CD4-positive, alpha-beta T cell (primary cell): ENCODE results near the gene PBX1. TPM values are rescaled to one million over a fixed set of nuclear protein-coding genes. Genes with fewer than 3 reads are reported as not detected.

Source experiments
- ATAC-seq: fragments of 200-7000 bp; cut with Tn5 transposase; one replicate; pipeline ENCODE4 v1.10.0; 2022; ENCODE audit warnings: mild to moderate bottlenecking; ENCODE audit not compliant: poor library complexity
- CTCF ChIA-PET: fragments of 350-600 bp; sonication (Branson Sonifier 250); formaldehyde crosslinking; loops from one replicate; lab custom pipeline; 2021; ENCODE audit warnings: antibody characterized with exemption, inconsistent platforms; lab: Charles Lee
- POLR2A ChIA-PET: fragments of 350-600 bp; sonication (Branson Sonifier 250); formaldehyde crosslinking; loops from one replicate; lab custom pipeline; 2021; ENCODE audit warnings: antibody characterized with exemption, inconsistent platforms; lab: Charles Lee
- DNase-seq, 14 experiments: peaks; one replicate each; pipeline ENCODE4 v3.0.0-alpha.2; 2013 to 2020; ENCODE audit warnings: mixed read lengths in 2 of 14
- H3K27ac ChIP-seq, 2 donors: one replicate each; pipeline versions ENCODE4 v1.5.1 to v1.7.0; 2013; ENCODE audit warnings: low read length in 2 of 2, low read depth in 1 of 2, mild to moderate bottlenecking in 1 of 2
- H3K27me3 ChIP-seq, 2 experiments: 1 replicate in 1 of 2; 2 replicates in 1 of 2; pipeline versions ENCODE4 v1.6.1 to v1.7.0; 2013; ENCODE audit warnings: low read length in 2 of 2, control low read depth in 1 of 2, mild to moderate bottlenecking in 1 of 2, moderate library complexity in 1 of 2; ENCODE audit not compliant: insufficient read depth in 2 of 2, control insufficient read depth in 1 of 2
- H3K36me3 ChIP-seq: one replicate; pipeline ENCODE4 v1.6.1; 2013; ENCODE audit warnings: low read length, control low read depth; ENCODE audit not compliant: insufficient read depth
- H3K4me1 ChIP-seq: one replicate; pipeline ENCODE4 v1.6.1; 2013; ENCODE audit warnings: low read length, control low read depth; ENCODE audit not compliant: insufficient read depth
- H3K4me3 ChIP-seq: one replicate; pipeline ENCODE4 v1.5.1; 2013; ENCODE audit warnings: mild to moderate bottlenecking, low read length, moderate library complexity
- H3K9me3 ChIP-seq, 2 experiments: 1 replicate in 1 of 2; 2 replicates in 1 of 2; pipeline versions ENCODE4 v1.6.1 to v1.7.0; 2013; ENCODE audit warnings: low read length in 2 of 2, mild to moderate bottlenecking in 2 of 2, control low read depth in 1 of 2, moderate library complexity in 1 of 2; ENCODE audit not compliant: control insufficient read depth in 1 of 2, insufficient read depth in 1 of 2
- H3K27ac Mint-ChIP-seq: one replicate; pipeline ENCODE4 v1.8.0; 2020; ENCODE audit warnings: mixed read lengths
- H3K27me3 Mint-ChIP-seq: one replicate; pipeline ENCODE4 v1.8.0; 2021; ENCODE audit warnings: mixed read lengths
- H3K36me3 Mint-ChIP-seq: one replicate; pipeline ENCODE4 v1.8.0; 2021; ENCODE audit warnings: low read depth, mixed read lengths
- H3K4me1 Mint-ChIP-seq: one replicate; pipeline ENCODE4 v1.8.0; 2021; ENCODE audit warnings: low read depth, mixed read lengths
- H3K4me3 Mint-ChIP-seq: one replicate; pipeline ENCODE4 v1.8.0; 2020; ENCODE audit warnings: mild to moderate bottlenecking, mixed read lengths
- H3K9me3 Mint-ChIP-seq: one replicate; pipeline ENCODE4 v1.8.0; 2020; ENCODE audit warnings: mixed read lengths
- intact Hi-C, 2 experiments: fragments of 100-400 bp; cut with DNase I in 1 of 2; cut with micrococcal nuclease in 1 of 2; formaldehyde crosslinking; loops; one replicate each; pipeline versions ENCODE4 v1.15.1 to v1.9.0; 2023 to 2025; cut with DNase I, micrococcal nuclease
- total RNA-seq, 174 experiments: library from RNA in 2 of 174; stranded (reverse) in 2 of 174; gene quantifications; one replicate each; pipeline ENCODE4 v1.2.3 and lab custom pipeline; 2021 to 2026
- TF ChIP-seq, protein P1 (sequence below): fragments of 200-600 bp; IDR thresholded peaks from one replicate; pipeline ENCODE4 v1.8.0; 2022; ENCODE audit warnings: antibody characterized with exemption, mild to moderate bottlenecking

Gene PBX1
- total RNA-seq, 2 experiments from 2014 or later, result 0.64 to 0.96 TPM

DNA sequence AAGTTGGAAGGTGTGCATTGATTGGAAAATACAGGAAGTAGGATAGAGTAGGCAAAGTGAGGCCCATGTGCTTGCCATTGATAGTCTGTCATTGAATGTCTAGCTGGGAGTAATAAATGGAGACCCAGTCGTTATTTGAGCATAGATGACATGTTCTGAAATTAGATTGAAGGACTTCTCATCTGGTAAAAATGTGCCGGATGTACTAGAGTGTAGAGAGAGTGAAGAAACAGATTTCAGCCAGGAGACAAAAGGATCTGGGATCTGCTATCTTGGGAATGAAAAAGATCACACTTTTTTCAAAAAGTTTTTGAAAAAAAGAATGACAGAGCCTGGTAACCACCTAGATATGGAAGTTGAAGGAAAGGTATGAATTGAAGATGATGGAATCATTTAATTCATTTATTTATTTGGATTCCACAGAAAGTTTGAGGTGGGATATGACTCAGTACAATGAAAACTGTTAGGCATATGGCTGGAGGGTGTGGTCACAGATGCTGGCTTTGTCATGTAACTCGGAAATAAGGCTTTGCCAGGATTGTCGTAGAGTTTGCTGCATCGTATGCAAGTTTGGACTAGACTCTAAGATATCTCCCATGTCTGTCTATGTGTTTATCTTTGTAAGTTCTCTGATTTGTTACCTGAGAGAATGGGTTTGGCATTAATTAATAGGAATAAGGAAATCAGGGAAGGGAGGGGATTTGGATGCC is 137.1 kb downstream of the PBX1 start:
- no peak overlapping the region for H3K4me3 ChIP-seq
- DNase-seq, result no peak
- Mint-ChIP-seq H3K36me3 (no peaks in the 10 kb centered on the region), H3K27me3 (no peaks in the 10 kb centered on the region), H3K4me3 (no peak overlapping the region), H3K4me1 (no peaks in the 10 kb centered on the region), H3K27ac (no peak overlapping the region), H3K9me3 (no peaks in the 10 kb centered on the region)
- H3K9me3 ChIP-seq, result no peaks in the 10 kb centered on the region
- intact Hi-C loops, result no loop called here
- ATAC-seq, result no peak
- no peak overlapping the region for H3K27ac ChIP-seq
- ChIA-PET POLR2A (no interaction called here), CTCF (no interaction called here)
- no peaks in the 10 kb centered on the region for H3K27me3 ChIP-seq
- no peaks in the 10 kb centered on the region for H3K36me3 ChIP-seq
- TF ChIP-seq, protein P1, sequence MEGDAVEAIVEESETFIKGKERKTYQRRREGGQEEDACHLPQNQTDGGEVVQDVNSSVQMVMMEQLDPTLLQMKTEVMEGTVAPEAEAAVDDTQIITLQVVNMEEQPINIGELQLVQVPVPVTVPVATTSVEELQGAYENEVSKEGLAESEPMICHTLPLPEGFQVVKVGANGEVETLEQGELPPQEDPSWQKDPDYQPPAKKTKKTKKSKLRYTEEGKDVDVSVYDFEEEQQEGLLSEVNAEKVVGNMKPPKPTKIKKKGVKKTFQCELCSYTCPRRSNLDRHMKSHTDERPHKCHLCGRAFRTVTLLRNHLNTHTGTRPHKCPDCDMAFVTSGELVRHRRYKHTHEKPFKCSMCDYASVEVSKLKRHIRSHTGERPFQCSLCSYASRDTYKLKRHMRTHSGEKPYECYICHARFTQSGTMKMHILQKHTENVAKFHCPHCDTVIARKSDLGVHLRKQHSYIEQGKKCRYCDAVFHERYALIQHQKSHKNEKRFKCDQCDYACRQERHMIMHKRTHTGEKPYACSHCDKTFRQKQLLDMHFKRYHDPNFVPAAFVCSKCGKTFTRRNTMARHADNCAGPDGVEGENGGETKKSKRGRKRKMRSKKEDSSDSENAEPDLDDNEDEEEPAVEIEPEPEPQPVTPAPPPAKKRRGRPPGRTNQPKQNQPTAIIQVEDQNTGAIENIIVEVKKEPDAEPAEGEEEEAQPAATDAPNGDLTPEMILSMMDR, result no peak
- H3K4me1 ChIP-seq, result no peaks in the 10 kb centered on the region

- H3K27ac Mint-ChIP-seq, result no peak overlapping the region
These were observed 141.0 kb downstream of the PBX1 start for GRCh38 chr1:164699815-164700491.

DNA sequence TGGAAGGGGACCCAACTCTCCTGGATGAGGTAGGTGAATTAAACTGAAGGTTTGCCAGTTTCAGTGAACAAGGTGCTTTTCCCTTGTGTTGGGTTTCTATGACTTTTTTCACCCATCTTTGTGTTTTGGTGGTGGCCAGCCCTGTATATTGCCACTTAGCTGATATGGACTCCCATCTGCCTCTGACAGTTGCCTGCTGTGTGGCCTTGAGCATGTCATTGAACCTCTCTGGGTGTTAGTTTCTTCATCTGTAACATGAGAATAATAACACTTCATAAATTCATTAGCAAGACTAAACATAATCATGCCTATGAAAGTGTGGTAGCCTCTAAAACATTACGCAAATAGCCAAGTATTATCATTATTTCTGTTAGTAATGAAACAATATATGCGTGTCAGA is 141.7 kb downstream of the PBX1 start:
- H3K4me1 Mint-ChIP-seq, result no peaks in the 10 kb centered on the region
- H3K27me3 Mint-ChIP-seq, result no peaks in the 10 kb centered on the region
- TF ChIP-seq, protein P1, result no peak
- H3K9me3 Mint-ChIP-seq, result no peaks in the 10 kb centered on the region
- Histone ChIP-seq H3K9me3 (no peaks in the 10 kb centered on the region), H3K4me3 (no peak overlapping the region), H3K27me3 (no peaks in the 10 kb centered on the region), H3K4me1 (no peaks in the 10 kb centered on the region), H3K36me3 (no peaks in the 10 kb centered on the region), H3K27ac (no peak overlapping the region)
- no peak overlapping the region for H3K4me3 Mint-ChIP-seq
- DNase-seq, result no peak
- no peaks in the 10 kb centered on the region for H3K36me3 Mint-ChIP-seq
- ChIA-PET POLR2A (no interaction called here), CTCF (no interaction called here)
- no peak for ATAC-seq
- no peak overlapping the region for H3K27ac Mint-ChIP-seq
- intact Hi-C loops, result no loop called here

More at GRCh38 chr1:164699815-164700491, 141.0 kb downstream of the PBX1 start:
- intact Hi-C loops, result no loop called here
- H3K27me3 Mint-ChIP-seq, result no peaks in the 10 kb centered on the region
- TF ChIP-seq, protein P1, result no peak
- ATAC-seq (no peak), DNase-seq (no peak)
- no peaks in the 10 kb centered on the region for H3K36me3 ChIP-seq
- ChIA-PET CTCF (no interaction called here), POLR2A (no interaction called here)
- no peak overlapping the region for H3K4me3 Mint-ChIP-seq
- H3K9me3 Mint-ChIP-seq, result no peaks in the 10 kb centered on the region
- no peaks in the 10 kb centered on the region for H3K4me1 Mint-ChIP-seq
- no peak overlapping the region for H3K27ac ChIP-seq
- H3K9me3 ChIP-seq, result no peaks in the 10 kb centered on the region
- H3K4me3 ChIP-seq, result no peak overlapping the region
- no peaks in the 10 kb centered on the region for H3K27me3 ChIP-seq
- no peaks in the 10 kb centered on the region for H3K36me3 Mint-ChIP-seq
- no peaks in the 10 kb centered on the region for H3K4me1 ChIP-seq
